Liver (tissue), 9 donors: ENCODE measurements around the gene GLRX3. TPM values are rescaled to one million over a fixed set of nuclear protein-coding genes. Genes with fewer than 3 reads are reported as not detected.

Source experiments
- DNase-seq: peaks from one replicate; pipeline ENCODE4 v3.0.0-alpha.2; 2017; ENCODE audit warnings: low spot score
- H3K27ac ChIP-seq, 2 donors: one replicate each; pipeline ENCODE4 v1.7.0; 2013; ENCODE audit warnings: inconsistent platforms in 2 of 2, low read length in 2 of 2, control low read depth in 1 of 2, low read depth in 1 of 2, mild to moderate bottlenecking in 1 of 2
- H3K27me3 ChIP-seq, 4 donors: one replicate each; pipeline versions ENCODE4 v1.6.1 to v1.7.0; 2013; ENCODE audit warnings: low read length in 3 of 4, inconsistent platforms in 1 of 4, mild to moderate bottlenecking in 1 of 4, moderate library complexity in 1 of 4; ENCODE audit not compliant: control insufficient read depth in 4 of 4, insufficient read depth in 4 of 4
- H3K36me3 ChIP-seq, 4 donors: one replicate each; pipeline versions ENCODE4 v1.6.1 to v1.7.0; 2013; ENCODE audit warnings: low read length in 3 of 4, mild to moderate bottlenecking in 3 of 4, low read depth in 1 of 4, moderate library complexity in 1 of 4; ENCODE audit not compliant: control insufficient read depth in 4 of 4, insufficient read depth in 3 of 4
- H3K4me1 ChIP-seq, 4 donors: one replicate each; pipeline versions ENCODE4 v1.6.1 to v1.7.0; 2013; ENCODE audit warnings: low read length in 3 of 4, mild to moderate bottlenecking in 3 of 4, moderate library complexity in 1 of 4; ENCODE audit not compliant: control insufficient read depth in 4 of 4, insufficient read depth in 4 of 4
- H3K4me3 ChIP-seq, 3 donors: one replicate each; pipeline versions ENCODE4 v1.6.1 to v1.7.0; 2013; ENCODE audit warnings: low read length in 3 of 3, control low read depth in 1 of 3, low read depth in 1 of 3, mild to moderate bottlenecking in 1 of 3
- H3K9ac ChIP-seq, 2 donors: one replicate each; pipeline ENCODE4 v1.7.0; 2013; ENCODE audit warnings: low read length in 2 of 2, mild to moderate bottlenecking in 2 of 2, moderate library complexity in 2 of 2, control low read depth in 1 of 2, low read depth in 1 of 2
- H3K9me3 ChIP-seq, 4 donors: one replicate each; pipeline versions ENCODE4 v1.6.1 to v1.7.0; 2013; ENCODE audit warnings: low read length in 3 of 4; ENCODE audit not compliant: control insufficient read depth in 4 of 4
- ATF3 ChIP-seq: IDR thresholded peaks from 2 replicates; pipeline ENCODE4 v1.6.1; 2016; ENCODE audit warnings: antibody characterized with exemption
- CTCF ChIP-seq: fragments of 150-350 bp; IDR thresholded peaks from 2 replicates; pipeline ENCODE4 v1.5.1; 2017; ENCODE audit warnings: improper control_type of control experiment, low read depth, low read length; ENCODE audit not compliant: missing input control
- EGR1 ChIP-seq, 2 donors: IDR thresholded peaks; 2 replicates each; pipeline ENCODE4 v1.6.1; 2016 to 2018; ENCODE audit warnings: antibody characterized with exemption in 2 of 2, low read depth in 2 of 2
- FOXA1 ChIP-seq: IDR thresholded peaks from 2 replicates; pipeline ENCODE4 v1.6.1; 2016; ENCODE audit warnings: antibody characterized with exemption
- FOXA2 ChIP-seq: IDR thresholded peaks from 2 replicates; pipeline ENCODE4 v1.6.1; 2016; ENCODE audit warnings: antibody characterized with exemption
- HNF4A ChIP-seq, 2 donors: conservative IDR thresholded peaks; 2 replicates each; pipeline ENCODE4 v1.6.1; 2016; ENCODE audit warnings: antibody characterized with exemption in 2 of 2, mild to moderate bottlenecking in 2 of 2
- HNF4G ChIP-seq: IDR thresholded peaks from 2 replicates; pipeline ENCODE4 v1.6.1; 2016; ENCODE audit warnings: antibody characterized with exemption
- JUND ChIP-seq, 2 donors: IDR thresholded peaks; 2 replicates each; pipeline ENCODE4 v1.6.1; 2016; ENCODE audit warnings: antibody characterized with exemption in 2 of 2
- MAX ChIP-seq: IDR thresholded peaks from 2 replicates; pipeline ENCODE4 v1.6.1; 2016; ENCODE audit warnings: antibody characterized with exemption
- RAD21 ChIP-seq, 2 donors: IDR thresholded peaks; 2 replicates each; pipeline ENCODE4 v1.6.1; 2016; ENCODE audit warnings: antibody characterized with exemption in 2 of 2, mild to moderate bottlenecking in 2 of 2
- REST ChIP-seq: IDR thresholded peaks from 2 replicates; pipeline ENCODE4 v1.6.1; 2016; ENCODE audit warnings: antibody characterized with exemption, mild to moderate bottlenecking
- RXRA ChIP-seq, 2 donors: IDR thresholded peaks; 2 replicates each; pipeline ENCODE4 v1.6.1; 2017 to 2018; ENCODE audit warnings: antibody characterized with exemption in 2 of 2, mild to moderate bottlenecking in 1 of 2
- YY1 ChIP-seq: IDR thresholded peaks from 2 replicates; pipeline ENCODE4 v1.6.1; 2016; ENCODE audit warnings: antibody characterized with exemption, mild to moderate bottlenecking
- ZBTB33 ChIP-seq: IDR thresholded peaks from 2 replicates; pipeline ENCODE4 v1.6.1; 2016; ENCODE audit warnings: antibody characterized with exemption
- WGBS: extraction: QIAGEN DNeasy Blood & Tissue Kit; methylation state at CpG from one replicate; pipeline ENCODE4 v1.1.7; 2013; 5-methylcytosine and 5-hydroxymethylcytosine counted together
- polyA plus RNA-seq, 2 donors: library from polyadenylated mRNA; stranded (reverse) in 1 of 2; unstranded in 1 of 2; fragments of 200-250 nt in 1 of 2; fragments of >200 nt in 1 of 2; fragmentation: Nextera tagmentation in 1 of 2; extraction: Ambion mirVana in 1 of 2; gene quantifications; one replicate each; pipeline versions ENCODE4 v1.2.1 to v1.2.3, GENCODE V29; 2013 to 2015
- total RNA-seq, 2 donors: library from RNA; depleted of rRNA; stranded (reverse); fragments of >200 nt; gene quantifications; one replicate each; pipeline ENCODE4 v1.2.3, GENCODE V29; 2014
- donor health status: healthy.
- donor health status: healthy.
- donor health status: healthy.
- donor health status: healthy.
- donor health status: healthy.

Gene GLRX3
- total and polyA plus RNA-seq, 4 donors, result 24.0 to 34.0 (median 28.5) TPM

GRCh38 chr10:130220251-130221185 lies 84.3 kb downstream of the GLRX3 start:
- Histone ChIP-seq H3K27ac (no peak overlapping the region), H3K4me3 (no peak overlapping the region), H3K9me3 (no peaks in the 10 kb centered on the region), H3K27me3 (no peaks in the 10 kb centered on the region), H3K4me1 (no peaks in the 10 kb centered on the region), H3K9ac (no peak overlapping the region), H3K36me3 (no peaks in the 10 kb centered on the region)
- 91% methylated on average over 19 of the region's 19 CpGs for WGBS
- TF ChIP-seq HNF4G, result no peak
- TF ChIP-seq JUND (IDR thresholded peaks at IDR 0.05), result no peak
- no peak for TF ChIP-seq YY1
- TF ChIP-seq CTCF, result no peak
- TF ChIP-seq RXRA (IDR thresholded peaks at IDR 0.05), result no peak
- TF ChIP-seq FOXA2, result no peak
- TF ChIP-seq REST, result no peak
- TF ChIP-seq ZBTB33, result no peak
- TF ChIP-seq RAD21 (IDR thresholded peaks at IDR 0.05), result no peak
- TF ChIP-seq EGR1 (IDR thresholded peaks at IDR 0.05; ENCODE audit: low read depth in 2 of 2), result no peak
- no peak for TF ChIP-seq MAX
- no peak for TF ChIP-seq FOXA1
- no peak for TF ChIP-seq ATF3
- TF ChIP-seq HNF4A (conservative IDR thresholded peaks at IDR 0.05), result no peak
- DNase-seq, result no peak
